Activated CD4-positive, alpha-beta T cell treated with anti-CD3 and anti-CD28 coated beads for 36 hours (primary cell): ENCODE measurements around the gene FAN1. TPM values are rescaled to one million over a fixed set of nuclear protein-coding genes. Genes with fewer than 3 reads are reported as not detected.
"Not testable (repeated sequence)": the region's sequence is repeated elsewhere in the genome, so short reads cannot be mapped to it uniquely, and the experiment has no call there.

Experiments
- ATAC-seq: fragments of 200-7000 bp; cut with Tn5 transposase; one replicate; pipeline ENCODE4 v1.10.0; 2021; ENCODE audit warnings: mild to moderate bottlenecking, moderate library complexity
- CTCF ChIA-PET: fragments of 350-600 bp; sonication (Branson Sonifier 250); formaldehyde crosslinking; loops from one replicate; lab custom pipeline; 2021; ENCODE audit warnings: antibody characterized with exemption; lab: Charles Lee
- POLR2A ChIA-PET: fragments of 350-600 bp; sonication (Branson Sonifier 250); formaldehyde crosslinking; loops from one replicate; lab custom pipeline; 2021; ENCODE audit warnings: antibody characterized with exemption, inconsistent platforms; lab: Charles Lee
- DNase-seq: peaks from one replicate; pipeline ENCODE4 v3.0.0-alpha.2; 2020
- H3K27ac Mint-ChIP-seq: one replicate; pipeline ENCODE4 v1.8.0; 2021; ENCODE audit warnings: mixed read lengths
- H3K27me3 Mint-ChIP-seq: one replicate; pipeline ENCODE4 v1.8.0; 2021; ENCODE audit warnings: mixed read lengths
- H3K36me3 Mint-ChIP-seq: one replicate; pipeline ENCODE4 v1.8.0; 2021; ENCODE audit warnings: low read depth, mixed read lengths
- H3K4me1 Mint-ChIP-seq: one replicate; pipeline ENCODE4 v1.8.0; 2021; ENCODE audit warnings: mixed read lengths
- H3K4me3 Mint-ChIP-seq: one replicate; pipeline ENCODE4 v1.8.0; 2021; ENCODE audit warnings: mild to moderate bottlenecking, moderate library complexity, mixed read lengths
- H3K9me3 Mint-ChIP-seq: one replicate; pipeline ENCODE4 v1.8.0; 2021; ENCODE audit warnings: low read depth, mixed read lengths
- intact Hi-C, 2 experiments: fragments of 100-400 bp; cut with DNase I in 1 of 2; cut with micrococcal nuclease in 1 of 2; formaldehyde crosslinking; loops; one replicate each; pipeline versions ENCODE4 v1.14.2 to v1.15.1; 2022 to 2024; cut with DNase I, micrococcal nuclease
- total RNA-seq, 2 experiments: library from RNA; stranded (reverse); gene quantifications; one replicate each; pipeline ENCODE4 v1.2.3, GENCODE V29; 2021

The FAN1 gene
- 10 to 100 TPM; 11.6 to 15.4 TPM for total RNA-seq

GRCh38 chr15:30903497-30904187 lies at the start of gene FAN1:
Gene FAN1, plus strand, starts transcription at chr15:30903915. Its CDS starts 749 bp downstream, at chr15:30904664.
- ATAC-seq, result peak; percentile 94
- Mint-ChIP-seq H3K36me3 (peaks cover 34% of the 10 kb centered on the region), H3K4me1 (peaks cover 23% of the 10 kb centered on the region), H3K4me3 (peak within 1 kb of the TSS; percentile 95), H3K9me3 (peaks cover 2% of the 10 kb centered on the region), H3K27me3 (peaks cover 3% of the 10 kb centered on the region), H3K27ac (peak within 1 kb of the TSS; percentile 89)
- DNase-seq, result peak; percentile 89
- ChIA-PET POLR2A (no interaction called here), CTCF (interaction anchor here (0.6 to 2.1 kb wide), 5 partner anchors 9 to 225 kb away, joined by 3 to 12 read pairs (median 3); no protein-coding TSS in a partner anchor)
- intact Hi-C loops, result loop anchor here in 1 of 2 experiments (1.0 to 10.0 kb wide), 5 partner anchors 71 to 581 kb away; partner anchors contain the start of genes KLF13 and MTMR10

DNA sequence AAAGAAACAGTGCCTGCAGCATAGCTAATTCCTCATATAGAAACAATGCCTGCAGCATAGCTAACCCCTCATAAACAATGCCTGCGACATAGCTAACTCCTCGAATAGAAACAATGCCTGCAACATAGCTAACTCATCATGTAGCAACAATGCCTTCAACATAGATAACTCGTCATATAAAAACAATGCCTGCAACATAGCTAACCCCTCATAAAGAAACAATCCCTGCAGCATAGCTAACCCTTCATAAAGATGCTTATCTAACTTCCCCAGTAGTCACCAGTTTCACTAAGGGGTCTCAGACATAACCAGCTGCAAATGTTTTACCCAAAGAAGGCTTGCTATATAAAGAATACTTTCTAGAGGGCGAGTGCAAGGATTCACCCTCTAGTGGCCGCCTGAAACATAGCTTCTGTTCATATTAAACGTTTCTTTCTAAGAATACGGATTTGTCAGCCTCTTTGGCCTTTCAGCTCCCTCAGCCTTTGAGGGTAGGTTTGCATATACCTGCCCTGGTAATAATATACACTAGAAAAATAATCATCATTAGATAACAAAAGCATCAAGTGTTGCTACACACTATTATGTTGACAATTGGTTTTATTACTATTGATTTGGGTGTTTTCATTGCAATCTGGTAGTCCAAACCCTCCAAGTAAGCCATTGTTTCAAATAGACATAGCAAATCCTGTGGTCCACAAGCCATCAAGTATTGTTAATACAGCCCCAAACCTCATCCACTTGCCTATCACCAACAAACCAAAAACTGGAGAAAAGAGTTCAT lies 44.4 kb upstream of the FAN1 start:
- ATAC-seq, result no peak
- H3K36me3 Mint-ChIP-seq, result no peaks in the 10 kb centered on the region

GRCh38 chr15:30865257-30865656 lies 38.5 kb upstream of the FAN1 start:
- Mint-ChIP-seq H3K4me3 (no peak overlapping the region), H3K4me1 (no peaks in the 10 kb centered on the region), H3K36me3 (no peaks in the 10 kb centered on the region), H3K27me3 (no peaks in the 10 kb centered on the region), H3K9me3 (no peaks in the 10 kb centered on the region), H3K27ac (no peak overlapping the region)
- no peak for DNase-seq
- ChIA-PET CTCF (interaction anchor here (0.6 kb wide), 1 partner anchor 8 kb away, joined by 3 read pairs; no protein-coding TSS in a partner anchor), POLR2A (no interaction called here)
- no peak for ATAC-seq
- intact Hi-C loops, result no loop called here

More for the DNA sequence above, 44.4 kb upstream of the FAN1 start:
- Mint-ChIP-seq H3K27ac (no peak overlapping the region), H3K4me3 (no peak overlapping the region), H3K4me1 (peaks cover 3% of the 10 kb centered on the region), H3K27me3 (no peaks in the 10 kb centered on the region), H3K9me3 (no peaks in the 10 kb centered on the region)
- DNase-seq, result peak; percentile 26
- intact Hi-C loops, result no loop called here
- ChIA-PET POLR2A (no interaction called here), CTCF (interaction anchor here (0.6 to 3.0 kb wide), 23 partner anchors 8 to 1457 kb away, joined by 3 to 30 read pairs (median 3); partner anchors contain the start of gene FAN1)

DNA sequence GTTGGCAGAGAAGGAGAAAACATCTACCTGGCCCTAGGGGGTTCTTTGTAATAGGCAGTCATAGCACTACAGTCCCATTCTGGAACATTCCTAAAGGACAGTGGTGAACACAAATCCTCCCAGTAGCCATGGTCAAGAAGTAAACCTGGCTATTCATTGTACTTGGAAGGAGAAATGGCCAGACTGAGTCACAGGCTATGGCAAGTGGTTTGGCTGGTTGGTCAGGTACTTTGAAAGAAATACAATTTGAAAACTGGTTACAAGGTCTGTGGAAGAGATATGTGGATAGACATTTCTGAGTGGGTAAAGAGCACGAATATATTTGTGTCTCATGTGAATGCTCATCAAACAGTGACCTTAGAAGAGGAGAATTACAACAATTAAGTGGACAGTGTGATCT lies 33.0 kb upstream of the FAN1 start:
- ChIA-PET POLR2A (interaction anchor here (0.6 kb wide), 1 partner anchor 37 kb away, joined by 4 read pairs; no protein-coding TSS in a partner anchor), CTCF (no interaction called here)
- Mint-ChIP-seq H3K9me3 (no peaks in the 10 kb centered on the region), H3K4me3 (no peak overlapping the region), H3K27me3 (no peaks in the 10 kb centered on the region), H3K27ac (no peak overlapping the region), H3K4me1 (peaks cover 9% of the 10 kb centered on the region), H3K36me3 (no peaks in the 10 kb centered on the region)
- intact Hi-C loops, result no loop called here
- ATAC-seq (no peak), DNase-seq (no peak)

- intact Hi-C loops, result no loop called here
- DNase-seq, result peak; percentile 38
- Mint-ChIP-seq H3K27me3 (no peaks in the 10 kb centered on the region), H3K9me3 (no peaks in the 10 kb centered on the region), H3K4me1 (peaks cover 9% of the 10 kb centered on the region), H3K27ac (peak overlapping the region; percentile 15), H3K4me3 (no peak overlapping the region), H3K36me3 (no peaks in the 10 kb centered on the region)
- peak; percentile 76 for ATAC-seq
- ChIA-PET CTCF (no interaction called here), POLR2A (no interaction called here)
Observed at GRCh38 chr15:30872341-30872748, 31.4 kb upstream of the FAN1 start.

DNA sequence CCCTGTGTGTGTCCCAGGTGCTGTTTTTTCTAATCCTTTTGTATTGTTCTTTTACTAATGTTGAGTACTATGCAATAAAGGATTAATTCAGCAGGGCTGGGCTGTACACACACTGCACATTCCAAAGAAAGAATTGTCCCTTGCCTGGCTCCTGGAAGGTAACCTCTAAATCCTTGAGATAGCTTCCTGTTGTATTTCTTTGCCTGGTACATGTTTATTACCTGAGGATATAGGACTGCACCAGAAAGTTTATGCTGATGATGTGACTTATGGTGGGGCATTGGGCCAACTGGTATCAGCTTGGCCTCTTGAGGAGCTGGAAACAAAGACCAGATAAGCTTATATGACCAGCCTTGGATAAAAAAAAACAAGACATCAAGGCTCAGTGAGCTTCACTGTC lies 26.6 kb upstream of the FAN1 start:
- ATAC-seq, result no peak
- peaks cover 2% of the 10 kb centered on the region for H3K36me3 Mint-ChIP-seq
- H3K27ac Mint-ChIP-seq, result no peak overlapping the region
- intact Hi-C loops, result no loop called here
- ChIA-PET CTCF (no interaction called here), POLR2A (no interaction called here)
- DNase-seq, result no peak
- peaks cover 3% of the 10 kb centered on the region for H3K27me3 Mint-ChIP-seq
- H3K4me1 Mint-ChIP-seq, result peaks cover 9% of the 10 kb centered on the region
- no peak overlapping the region for H3K4me3 Mint-ChIP-seq
- no peaks in the 10 kb centered on the region for H3K9me3 Mint-ChIP-seq

DNA sequence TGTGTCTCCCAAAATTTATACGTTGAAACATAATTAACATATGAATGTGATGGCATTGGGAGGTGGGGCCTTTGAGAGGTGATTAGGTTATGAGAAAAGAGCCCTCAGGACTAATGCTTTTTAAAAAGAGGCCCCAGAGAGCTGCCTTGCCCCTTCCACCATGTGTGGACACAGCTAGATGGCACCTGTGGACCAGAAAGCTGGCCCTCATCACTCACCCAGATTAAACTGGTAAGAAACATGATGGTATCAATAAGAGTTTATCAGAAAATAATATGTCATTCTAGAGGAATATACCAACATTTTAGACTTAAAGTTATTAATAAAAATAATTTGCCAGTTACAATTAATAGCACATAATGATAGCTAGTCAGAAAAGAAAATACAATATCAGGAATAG lies 25.2 kb upstream of the FAN1 start:
- DNase-seq (no peak), ATAC-seq (no peak)
- Mint-ChIP-seq H3K9me3 (no peaks in the 10 kb centered on the region), H3K27ac (no peak overlapping the region), H3K4me1 (peaks cover 7% of the 10 kb centered on the region), H3K4me3 (no peak overlapping the region), H3K27me3 (peaks cover 3% of the 10 kb centered on the region), H3K36me3 (peaks cover 2% of the 10 kb centered on the region)
- ChIA-PET CTCF (no interaction called here), POLR2A (no interaction called here)
- intact Hi-C loops, result no loop called here

DNA sequence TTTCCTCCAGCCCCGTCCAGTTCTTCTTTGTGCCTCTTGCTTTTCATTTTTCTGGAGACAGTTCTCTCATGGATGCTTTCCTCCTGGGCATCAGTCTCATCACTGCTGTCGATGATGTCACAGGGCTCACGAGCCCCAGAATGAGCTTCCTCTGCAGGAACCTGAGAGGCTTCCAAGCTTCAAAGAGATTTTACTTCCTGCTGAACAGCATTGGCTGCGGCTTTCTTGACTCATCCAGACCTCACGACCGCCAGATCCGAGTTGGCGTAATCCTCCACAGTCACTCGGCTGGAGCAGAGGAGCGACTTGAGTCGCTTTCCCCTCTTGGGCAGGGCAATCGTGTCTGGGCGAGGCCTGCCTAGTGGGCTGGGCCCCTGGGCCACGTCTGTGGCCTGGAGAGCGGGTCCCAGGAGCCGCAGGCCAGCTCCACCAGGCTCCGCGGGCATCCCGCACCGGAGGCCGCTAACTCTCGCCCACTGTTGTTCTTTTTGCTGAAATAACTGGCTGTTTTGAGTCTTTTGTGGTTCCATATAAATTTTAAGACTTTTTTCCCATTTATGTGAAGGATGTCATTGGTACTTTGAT lies 20.8 kb upstream of the FAN1 start:
- H3K4me3 Mint-ChIP-seq, result no peak overlapping the region
- ChIA-PET POLR2A (no interaction called here), CTCF (no interaction called here)
- intact Hi-C loops, result no loop called here
- H3K36me3 Mint-ChIP-seq, result peaks cover 2% of the 10 kb centered on the region
- H3K27ac Mint-ChIP-seq, result no peak overlapping the region
- DNase-seq (peak; percentile 68), ATAC-seq (peak; percentile 91)
- H3K9me3 Mint-ChIP-seq, result no peaks in the 10 kb centered on the region
- peaks cover 7% of the 10 kb centered on the region for H3K4me1 Mint-ChIP-seq
- H3K27me3 Mint-ChIP-seq, result peaks cover 3% of the 10 kb centered on the region

- CTCF ChIA-PET, intact Hi-C loops, H3K4me1 Mint-ChIP-seq: not testable (repeated sequence)
Observed at GRCh38 chr15:30883666-30884065, 20.0 kb upstream of the FAN1 start.

DNA sequence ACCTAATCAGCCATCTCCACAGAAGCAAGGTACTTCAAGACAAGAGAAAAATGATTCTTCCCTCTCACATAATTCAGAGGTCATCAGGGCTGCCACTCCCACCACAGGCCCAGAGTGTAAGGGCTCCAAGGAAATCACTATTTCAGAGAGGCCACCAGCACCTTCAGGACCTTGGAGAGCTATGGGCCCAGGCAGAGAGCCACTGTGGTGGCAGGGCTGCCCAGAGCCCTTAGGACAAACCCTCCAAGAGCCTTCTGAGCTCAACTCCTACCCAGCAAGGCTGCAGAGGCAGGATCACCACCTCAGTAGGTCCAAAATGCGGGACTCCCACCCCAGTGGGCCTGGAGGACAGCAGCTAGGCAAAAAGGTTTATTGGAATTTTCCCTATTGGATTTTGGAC lies 17.9 kb upstream of the FAN1 start:
- Mint-ChIP-seq H3K36me3 (no peaks in the 10 kb centered on the region), H3K4me3 (no peak overlapping the region), H3K27me3 (no peaks in the 10 kb centered on the region), H3K4me1 (peaks cover 5% of the 10 kb centered on the region), H3K27ac (no peak overlapping the region), H3K9me3 (no peaks in the 10 kb centered on the region)
- intact Hi-C loops, result no loop called here
- POLR2A ChIA-PET, result no interaction called here
- DNase-seq, result peak; percentile 10
- ATAC-seq, result no peak
- CTCF ChIA-PET, result interaction anchor here (1.1 kb wide), 1 partner anchor 45 kb away, joined by 3 read pairs; no protein-coding TSS in a partner anchor

More at GRCh38 chr15:30883666-30884065, 20.0 kb upstream of the FAN1 start:
- H3K27ac Mint-ChIP-seq, H3K27me3 Mint-ChIP-seq, H3K9me3 Mint-ChIP-seq, POLR2A ChIA-PET, H3K36me3 Mint-ChIP-seq, ATAC-seq, DNase-seq, H3K4me3 Mint-ChIP-seq: not testable (repeated sequence)

DNA sequence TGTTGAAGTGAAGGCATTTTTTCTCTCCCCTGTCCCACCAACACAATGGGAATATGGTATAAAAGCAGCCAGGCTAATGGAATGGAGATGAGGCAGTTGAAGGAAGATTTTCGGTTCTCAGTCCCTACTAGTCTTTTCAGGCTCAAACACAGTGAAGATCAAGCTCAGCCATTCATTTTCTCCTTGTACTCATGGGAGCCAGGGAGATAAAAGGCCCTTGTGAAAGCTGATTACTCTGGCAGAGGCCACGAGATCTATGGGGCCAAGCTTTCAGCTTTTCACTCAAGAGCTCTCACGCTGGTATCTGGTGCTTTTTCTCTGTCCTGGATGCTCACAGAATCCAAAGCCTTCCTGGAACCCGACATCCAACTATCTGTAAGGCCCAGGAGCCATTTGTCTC lies 14.5 kb upstream of the FAN1 start:
- ATAC-seq (no peak), DNase-seq (no peak)
- H3K27ac Mint-ChIP-seq, result no peak overlapping the region
- no peak overlapping the region for H3K4me3 Mint-ChIP-seq
- ChIA-PET CTCF (interaction anchor here (0.9 kb wide), 1 partner anchor 30 kb away, joined by 3 read pairs; no protein-coding TSS in a partner anchor), POLR2A (no interaction called here)
- H3K4me1 Mint-ChIP-seq, result peaks cover under 1% of the 10 kb centered on the region
- no peaks in the 10 kb centered on the region for H3K36me3 Mint-ChIP-seq
- intact Hi-C loops, result no loop called here
- no peaks in the 10 kb centered on the region for H3K27me3 Mint-ChIP-seq
- no peaks in the 10 kb centered on the region for H3K9me3 Mint-ChIP-seq
